ENCODE data around the gene KANSL3.

KANSL3 gene

DNA sequence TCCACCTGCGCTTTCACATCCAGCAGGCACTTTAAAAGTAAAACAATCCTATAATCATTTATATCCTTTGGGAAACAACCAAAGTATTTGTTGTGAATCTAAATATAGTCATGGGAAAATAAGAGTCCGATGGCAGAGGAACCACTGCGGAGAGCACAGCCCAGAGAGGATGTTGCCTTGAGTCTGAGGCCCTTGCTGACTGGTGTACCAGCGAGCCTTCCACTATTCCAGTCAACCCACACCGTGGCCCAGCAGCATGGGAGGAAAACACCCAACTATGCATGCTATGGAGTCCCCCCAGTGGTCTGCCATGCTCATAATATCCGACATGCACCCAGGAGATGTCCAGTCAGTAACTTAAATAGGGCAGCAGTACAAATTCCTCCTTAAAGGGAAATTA lies 21.6 kb downstream of the KANSL3 start:
- Histone ChIP-seq H3K36me3 (peaks cover 37 to 73% (median 48%) of the 10 kb centered on the region in 3 donors), H3K27me3 (no peaks in the 10 kb centered on the region), H3K9me3 (no peaks in the 10 kb centered on the region), H3K4me1 (peaks cover 0 to 37% (median 10%) of the 10 kb centered on the region in 4 donors), H3K4me3 (no peak overlapping the region), H3K27ac (peak overlapping the region; percentile 18 to 50)
- intact Hi-C loops (cut with DNase I; ENCODE audit: low total_unique reads), result no loop called here
- no peak for TF ChIP-seq CTCF (IDR thresholded peaks at IDR 0.05)
- no peak for DNase-seq

DNA sequence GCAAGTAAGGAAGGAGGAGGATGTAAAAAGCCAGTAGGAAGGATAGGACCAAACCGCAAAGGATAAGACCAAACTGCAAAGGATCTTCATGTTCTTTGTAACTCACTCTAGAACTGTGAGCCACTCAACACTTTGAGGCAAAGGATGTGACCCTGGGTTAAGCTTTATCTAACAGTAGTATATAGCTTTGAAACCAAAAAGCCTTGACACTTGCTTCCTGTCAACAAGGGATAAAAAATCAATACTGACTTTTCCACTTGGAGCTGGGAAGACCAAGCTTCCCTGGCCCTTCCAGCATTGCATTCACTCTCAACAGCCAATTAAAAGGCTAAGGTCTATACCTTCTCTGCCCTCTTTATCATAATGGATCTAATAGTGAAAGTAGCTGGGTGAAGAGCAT lies 22.0 kb downstream of the KANSL3 start:
- H3K9me3 ChIP-seq, result no peaks in the 10 kb centered on the region
- H3K4me1 ChIP-seq, result peaks cover 0 to 37% (median 10%) of the 10 kb centered on the region in 4 donors
- intact Hi-C loops (cut with DNase I; ENCODE audit: low total_unique reads), result no loop called here
- peaks cover 41 to 73% (median 52%) of the 10 kb centered on the region in 3 donors for H3K36me3 ChIP-seq
- TF ChIP-seq CTCF (IDR thresholded peaks at IDR 0.05), result no peak
- H3K27me3 ChIP-seq, result no peaks in the 10 kb centered on the region
- no peak overlapping the region for H3K4me3 ChIP-seq
- DNase-seq, result no peak
- H3K27ac ChIP-seq, result no peak overlapping the region

DNA sequence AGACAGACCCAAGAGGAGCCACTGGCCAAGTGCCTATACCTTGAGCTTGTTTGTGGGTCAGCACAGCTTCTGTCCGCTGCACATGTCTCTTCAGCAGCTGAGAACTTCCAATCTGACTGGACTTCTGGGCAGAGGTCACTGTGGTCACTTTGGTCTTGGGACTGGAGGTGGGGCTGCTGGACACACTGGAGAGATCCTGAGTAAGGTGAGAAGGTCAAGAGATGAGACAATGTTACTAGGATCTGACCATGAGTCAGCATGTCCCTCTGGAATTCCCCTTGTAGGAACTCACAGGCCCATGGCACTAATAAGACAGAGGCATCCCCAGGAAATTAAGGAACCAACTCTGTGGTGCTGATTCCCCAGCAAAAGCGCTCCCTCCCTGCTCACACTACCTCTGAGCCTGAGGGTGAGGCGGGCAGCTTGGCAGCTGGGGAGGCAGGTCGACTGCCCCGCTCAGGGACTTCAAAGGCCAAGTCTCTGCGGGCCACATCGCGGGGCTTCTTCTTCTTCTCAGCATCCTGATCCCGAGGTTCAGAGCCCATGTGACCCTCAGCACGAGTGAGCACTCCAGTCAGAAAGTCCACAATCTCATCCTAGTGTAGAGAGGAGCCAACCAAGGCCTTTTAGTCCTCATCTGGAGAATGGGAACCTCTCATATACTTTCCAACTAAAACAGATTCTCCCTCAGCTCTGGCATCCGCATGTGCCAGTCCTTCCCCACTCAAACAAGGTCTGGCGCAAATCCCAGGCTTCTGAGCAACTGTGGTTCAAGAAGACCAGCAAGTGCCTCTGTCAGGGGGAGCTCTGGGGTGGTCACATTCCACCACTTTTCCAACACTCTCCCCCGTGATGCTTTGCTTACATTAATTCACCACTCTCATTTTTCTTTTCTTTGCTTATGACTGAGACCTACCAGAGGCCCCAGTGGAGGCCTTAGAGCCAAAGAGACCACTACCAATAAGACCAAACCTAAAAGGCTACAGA lies 29.4 kb downstream of the KANSL3 start:
- H3K4me3 ChIP-seq, result no peak overlapping the region
- no peaks in the 10 kb centered on the region for H3K9me3 ChIP-seq
- H3K36me3 ChIP-seq, result peaks cover 96 to 100% (median 97%) of the 10 kb centered on the region in 3 donors
- intact Hi-C loops (cut with DNase I; ENCODE audit: low total_unique reads), result no loop called here
- no peak for TF ChIP-seq CTCF (IDR thresholded peaks at IDR 0.05)
- no peak for DNase-seq
- no peaks in the 10 kb centered on the region for H3K4me1 ChIP-seq
- no peaks in the 10 kb centered on the region for H3K27me3 ChIP-seq
- H3K27ac ChIP-seq, result no peak overlapping the region

DNA sequence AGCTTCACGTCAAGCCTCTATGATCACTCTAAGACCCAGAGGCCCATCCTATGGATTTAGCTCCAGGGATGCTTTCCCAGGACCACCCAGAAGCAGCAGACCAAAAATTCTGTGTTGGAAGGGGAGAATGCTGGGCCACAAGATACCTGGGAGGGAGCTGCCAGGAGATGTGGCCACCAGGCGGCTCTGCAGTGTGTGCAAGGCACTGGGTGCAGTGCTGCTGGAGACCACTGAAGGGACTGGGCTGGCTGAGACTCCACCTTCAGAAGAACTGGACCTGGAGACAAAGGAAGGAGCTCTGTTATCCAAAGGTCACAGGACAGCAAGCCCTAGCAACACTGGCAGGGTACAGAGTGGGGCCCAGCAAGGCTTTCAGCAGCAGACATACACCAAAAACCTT lies 34.0 kb downstream of the KANSL3 start:
- no peaks in the 10 kb centered on the region for H3K27me3 ChIP-seq
- no peak overlapping the region for H3K4me3 ChIP-seq
- intact Hi-C loops (cut with DNase I; ENCODE audit: low total_unique reads), result no loop called here
- H3K36me3 ChIP-seq, result peaks cover 87 to 94% (median 88%) of the 10 kb centered on the region in 3 donors
- no peak for TF ChIP-seq CTCF (IDR thresholded peaks at IDR 0.05)
- no peaks in the 10 kb centered on the region for H3K4me1 ChIP-seq
- H3K9me3 ChIP-seq, result no peaks in the 10 kb centered on the region
- no peak overlapping the region for H3K27ac ChIP-seq
- DNase-seq, result no peak

- Histone ChIP-seq H3K27ac (no peak overlapping the region), H3K27me3 (no peaks in the 10 kb centered on the region), H3K36me3 (peaks cover 82 to 90% (median 84%) of the 10 kb centered on the region in 3 donors), H3K9me3 (no peaks in the 10 kb centered on the region), H3K4me3 (no peak overlapping the region), H3K4me1 (no peaks in the 10 kb centered on the region)
- TF ChIP-seq CTCF (IDR thresholded peaks at IDR 0.05), result no peak
- intact Hi-C loops (cut with DNase I; ENCODE audit: low total_unique reads), result no loop called here
- DNase-seq, result no peak
Measured at GRCh38 chr2:96602330-96602823, 35.7 kb downstream of the KANSL3 start.

Data from tibial artery (tissue), 4 donors.